Esophagus squamous epithelium (tissue), 5 donors: Measurements from ENCODE around the gene CEP76. TPM values are rescaled to one million over a fixed set of nuclear protein-coding genes. Genes with fewer than 3 reads are reported as not detected.

Experiments used
- DNase-seq: peaks from one replicate; lab custom pipeline; 2025; lab: John Stamatoyannopoulos, UW
- H3K27ac ChIP-seq, 4 donors: fragments of 200-600 bp; sonication (generic); one replicate each; pipeline ENCODE4 v1.5.1; 2016 to 2019; ENCODE audit warnings: mild to moderate bottlenecking in 1 of 4
- H3K27me3 ChIP-seq, 4 donors: fragments of 200-600 bp; sonication (generic); 1 replicate in 3 of 4; 2 replicates in 1 of 4; pipeline versions ENCODE4 v1.5.1 to v1.6.0; 2017 to 2021; ENCODE audit warnings: antibody characterized with exemption in 1 of 4
- H3K36me3 ChIP-seq, 3 donors: fragments of 200-600 bp; sonication (generic); one replicate each; pipeline ENCODE4 v1.5.1; 2016 to 2019
- H3K4me1 ChIP-seq, 3 donors: fragments of 200-600 bp; sonication (generic); one replicate each; pipeline ENCODE4 v1.5.1; 2017 to 2019
- H3K4me3 ChIP-seq, 4 donors: fragments of 200-600 bp; sonication (generic); 1 replicate in 3 of 4; 2 replicates in 1 of 4; pipeline ENCODE4 v1.5.1; 2016 to 2019; ENCODE audit warnings: mild to moderate bottlenecking in 2 of 4, moderate library complexity in 1 of 4
- H3K9me3 ChIP-seq, 3 donors: fragments of 200-600 bp; sonication (generic); one replicate each; pipeline ENCODE4 v1.5.1; 2016 to 2019
- POLR2A ChIP-seq, 4 donors: fragments of 450-650 bp; IDR thresholded peaks; one replicate each; pipeline ENCODE4 v1.6.1; 2017; ENCODE audit warnings: antibody characterized with exemption in 4 of 4, mild to moderate bottlenecking in 4 of 4, moderate library complexity in 3 of 4
- WGBS, 2 donors: methylation state at CpG; one replicate each; pipeline ENCODE4 v1.1.5; 2018; 5-methylcytosine and 5-hydroxymethylcytosine counted together
- intact Hi-C: fragments of 100-400 bp; cut with DNase I; formaldehyde crosslinking; loops from one replicate; pipeline ENCODE4 v1.15.0; 2022
- total RNA-seq, 4 donors: library from RNA; depleted of rRNA; stranded (reverse); fragments of >200 nt; gene quantifications; one replicate each; pipeline ENCODE4 v1.1.0, GENCODE V29; 2016
- TF ChIP-seq, protein P1 (sequence below), 6 experiments: fragments of 450-650 bp in 4 of 6; fragments of 200-600 bp in 2 of 6; sonication (generic) in 2 of 6; IDR thresholded peaks; one replicate each; pipeline ENCODE4 v1.5.1; 2016 to 2019; ENCODE audit warnings: antibody characterized with exemption in 6 of 6, mild to moderate bottlenecking in 4 of 6, moderate library complexity in 4 of 6
- donor health status: DM: yes; HTN: yes; CAD: no.

The CEP76 gene
- total RNA-seq, 4 donors from 2014 or later: 10.7 to 13.6 (median 11.6) TPM

DNA sequence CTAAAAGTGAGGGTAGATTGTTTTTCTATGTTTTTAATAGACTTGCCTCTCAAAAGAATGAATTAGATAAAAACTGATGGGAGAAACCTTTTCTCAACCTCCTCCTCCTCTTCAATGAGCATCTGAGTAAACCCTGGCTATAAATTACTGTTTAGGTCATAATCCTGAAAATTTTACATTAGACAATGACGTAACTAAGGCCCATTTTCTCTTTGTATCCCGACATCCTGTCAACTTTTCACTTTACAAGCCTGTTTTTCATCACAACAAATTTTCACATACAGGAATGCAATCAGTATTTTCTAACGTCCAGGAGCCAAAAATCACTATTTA is 46.0 kb downstream of the CEP76 start:
- Histone ChIP-seq H3K36me3 (peaks cover 0 to 9% (median 0%) of the 10 kb centered on the region in 3 donors), H3K27me3 (no peaks in the 10 kb centered on the region), H3K27ac (peak overlapping the region; percentile 83 to 97 (median 90)), H3K4me1 (peaks cover 0 to 45% (median 16%) of the 10 kb centered on the region in 3 donors), H3K4me3 (peak overlapping the region; percentile 56 to 96 (median 89)), H3K9me3 (no peaks in the 10 kb centered on the region)
- intact Hi-C loops: loop anchor here (5.0 kb wide), 1 partner anchor 264 kb away; no protein-coding TSS in a partner anchor
- no peak for DNase-seq
- no peak for TF ChIP-seq POLR2A (IDR thresholded peaks at IDR 0.05)
- TF ChIP-seq, protein P1, sequence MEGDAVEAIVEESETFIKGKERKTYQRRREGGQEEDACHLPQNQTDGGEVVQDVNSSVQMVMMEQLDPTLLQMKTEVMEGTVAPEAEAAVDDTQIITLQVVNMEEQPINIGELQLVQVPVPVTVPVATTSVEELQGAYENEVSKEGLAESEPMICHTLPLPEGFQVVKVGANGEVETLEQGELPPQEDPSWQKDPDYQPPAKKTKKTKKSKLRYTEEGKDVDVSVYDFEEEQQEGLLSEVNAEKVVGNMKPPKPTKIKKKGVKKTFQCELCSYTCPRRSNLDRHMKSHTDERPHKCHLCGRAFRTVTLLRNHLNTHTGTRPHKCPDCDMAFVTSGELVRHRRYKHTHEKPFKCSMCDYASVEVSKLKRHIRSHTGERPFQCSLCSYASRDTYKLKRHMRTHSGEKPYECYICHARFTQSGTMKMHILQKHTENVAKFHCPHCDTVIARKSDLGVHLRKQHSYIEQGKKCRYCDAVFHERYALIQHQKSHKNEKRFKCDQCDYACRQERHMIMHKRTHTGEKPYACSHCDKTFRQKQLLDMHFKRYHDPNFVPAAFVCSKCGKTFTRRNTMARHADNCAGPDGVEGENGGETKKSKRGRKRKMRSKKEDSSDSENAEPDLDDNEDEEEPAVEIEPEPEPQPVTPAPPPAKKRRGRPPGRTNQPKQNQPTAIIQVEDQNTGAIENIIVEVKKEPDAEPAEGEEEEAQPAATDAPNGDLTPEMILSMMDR (IDR thresholded peaks at IDR 0.05): no peak
- WGBS, 2 donors: 11% methylated on average over 3 of the region's 3 CpGs

DNA sequence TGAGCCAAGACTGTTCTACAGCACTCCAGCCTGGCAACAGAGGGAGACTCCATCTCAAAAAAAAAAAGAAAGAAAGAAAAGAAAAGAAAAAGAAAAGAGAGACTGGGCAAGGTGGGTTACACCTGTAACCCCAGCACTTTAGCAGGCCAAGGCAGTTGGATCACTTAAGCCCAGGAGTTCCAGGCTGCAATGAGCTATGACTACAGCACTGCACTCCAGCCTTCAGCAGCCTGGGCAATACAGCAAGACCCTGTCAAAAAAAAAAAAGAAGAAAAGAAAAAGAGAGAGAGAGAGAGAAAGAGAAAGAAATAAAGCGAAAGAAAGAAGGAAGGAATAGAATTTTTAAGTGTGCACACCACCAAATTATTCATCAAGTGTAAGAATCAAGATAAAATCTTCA is 47.6 kb downstream of the CEP76 start:
- no peaks in the 10 kb centered on the region for H3K36me3 ChIP-seq
- TF ChIP-seq POLR2A (IDR thresholded peaks at IDR 0.05): no peak
- no peak overlapping the region for H3K27ac ChIP-seq
- H3K4me3 ChIP-seq: no peak overlapping the region
- no peaks in the 10 kb centered on the region for H3K27me3 ChIP-seq
- 94 to 100% methylated on average over 1 of the region's 1 CpG for WGBS, 2 donors
- DNase-seq: no peak
- H3K4me1 ChIP-seq: peaks cover 0 to 49% (median 18%) of the 10 kb centered on the region in 3 donors
- no peaks in the 10 kb centered on the region for H3K9me3 ChIP-seq
- intact Hi-C loops: loop anchor here (5.0 kb wide), 1 partner anchor 263 kb away; no protein-coding TSS in a partner anchor

DNA sequence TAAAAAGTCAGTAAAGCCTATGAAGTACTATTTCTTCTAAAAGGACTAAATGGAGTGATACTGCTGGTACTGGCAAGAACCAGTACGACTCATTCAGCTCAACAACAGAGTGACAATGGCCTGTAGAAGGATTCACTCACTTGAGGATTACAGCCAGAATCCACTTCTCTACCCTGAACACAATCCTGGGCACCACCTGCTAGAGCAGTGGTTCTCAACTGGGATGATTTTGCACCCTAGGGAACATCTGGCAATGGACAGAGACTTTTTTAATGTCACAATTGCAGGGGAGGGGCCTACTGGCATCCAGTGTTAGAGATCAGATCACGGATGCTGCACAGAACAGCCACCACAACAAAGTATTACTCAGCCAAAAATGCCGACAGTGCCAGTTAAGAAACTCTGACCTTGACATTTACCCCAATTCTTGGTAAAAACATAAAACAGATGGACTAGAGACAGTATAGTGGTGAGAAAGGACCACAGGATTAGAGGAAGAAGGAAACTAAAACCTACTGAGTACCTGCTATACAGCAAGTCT is 49.6 kb downstream of the CEP76 start:
- H3K4me1 ChIP-seq: peaks cover 0 to 35% (median 12%) of the 10 kb centered on the region in 3 donors
- H3K36me3 ChIP-seq: no peaks in the 10 kb centered on the region
- no peak for DNase-seq
- no peak overlapping the region for H3K4me3 ChIP-seq
- H3K27ac ChIP-seq: no peak overlapping the region
- intact Hi-C loops: no loop called here
- WGBS, 2 donors: 24 to 57% methylated on average over 3 of the region's 3 CpGs
- no peaks in the 10 kb centered on the region for H3K27me3 ChIP-seq
- H3K9me3 ChIP-seq: no peaks in the 10 kb centered on the region
- TF ChIP-seq, protein P1 (IDR thresholded peaks at IDR 0.05): no peak

DNA sequence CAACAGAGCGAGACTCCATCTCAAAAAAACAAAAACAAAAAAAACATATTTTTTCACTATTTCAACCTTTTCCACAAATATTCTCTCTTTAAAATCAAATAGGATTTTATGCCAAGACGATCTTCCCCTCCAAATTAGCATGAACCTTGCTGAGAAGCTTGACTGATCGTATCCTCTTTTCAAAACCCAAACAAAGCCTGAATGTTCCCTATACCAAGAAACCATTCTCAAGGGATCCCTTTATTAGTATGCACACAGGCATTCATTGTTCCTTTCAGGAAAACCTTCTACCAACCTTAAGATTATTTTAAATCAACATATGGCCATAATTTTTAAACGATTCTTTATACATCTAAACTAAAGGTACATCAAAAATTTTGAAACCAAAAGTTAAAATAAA is 50.9 kb downstream of the CEP76 start:
- H3K4me3 ChIP-seq: no peak overlapping the region
- no peaks in the 10 kb centered on the region for H3K36me3 ChIP-seq
- no peak overlapping the region for H3K27ac ChIP-seq
- intact Hi-C loops: no loop called here
- DNase-seq: no peak
- H3K4me1 ChIP-seq: peaks cover 0 to 27% (median 12%) of the 10 kb centered on the region in 3 donors
- no peaks in the 10 kb centered on the region for H3K9me3 ChIP-seq
- H3K27me3 ChIP-seq: no peaks in the 10 kb centered on the region
- 67 to 70% methylated on average over 4 of the region's 4 CpGs for WGBS, 2 donors
- no peak for TF ChIP-seq POLR2A (IDR thresholded peaks at IDR 0.05)
- TF ChIP-seq, protein P1 (IDR thresholded peaks at IDR 0.05): no peak

DNA sequence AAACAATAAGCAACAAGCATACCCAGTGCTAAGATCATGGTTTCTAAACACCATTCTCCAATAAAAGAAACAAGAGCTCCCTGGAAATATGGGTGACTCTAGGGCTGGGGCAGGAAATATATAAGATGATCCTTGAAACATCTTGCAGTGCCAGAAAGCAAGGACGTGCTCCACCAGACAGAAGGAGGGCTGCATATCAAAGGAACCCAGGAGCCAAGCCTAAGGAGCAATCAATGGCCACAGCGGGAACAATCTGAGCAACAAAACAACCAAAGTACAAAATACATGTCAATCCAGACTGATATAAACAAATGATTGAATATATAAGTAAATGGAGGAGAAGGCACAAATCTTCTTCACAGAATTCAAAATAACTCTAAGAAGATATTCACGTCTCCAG is 54.8 kb downstream of the CEP76 start:
- H3K4me1 ChIP-seq: peaks cover 11 to 22% (median 11%) of the 10 kb centered on the region in 3 donors
- no peak overlapping the region for H3K4me3 ChIP-seq
- H3K27me3 ChIP-seq: no peaks in the 10 kb centered on the region
- WGBS, 2 donors: 82 to 98% methylated on average over 3 of the region's 3 CpGs
- no peak for DNase-seq
- H3K9me3 ChIP-seq: no peaks in the 10 kb centered on the region
- intact Hi-C loops: no loop called here
- TF ChIP-seq, protein P1 (IDR thresholded peaks at IDR 0.05): no peak
- H3K36me3 ChIP-seq: no peaks in the 10 kb centered on the region
- H3K27ac ChIP-seq: no peak overlapping the region
